OCI-LY3 (cell line): ENCODE data around the gene LYPD6B.

Experiments
- H2AFZ ChIP-seq: fragments of 200-600, 300-600 bp; shearing (Covaris generic); 2 replicates; pipeline ENCODE4 v1.6.0; 2014; ENCODE audit warnings: antibody characterized with exemption, low read depth, low read length
- H3K27ac ChIP-seq: fragments of 200-600, 300-600 bp; sonication (generic); 2 replicates; pipeline ENCODE4 v1.5.1; 2014; ENCODE audit warnings: mild to moderate bottlenecking, low read length, moderate library complexity, mixed read lengths
- H3K27me3 ChIP-seq: fragments of 200-600, 300-600 bp; sonication (generic); 2 replicates; pipeline ENCODE4 v1.6.1; 2014; ENCODE audit warnings: low read depth, low read length, mixed read lengths
- H3K36me3 ChIP-seq: fragments of 200-600, 300-600 bp; sonication (generic); replicated peaks from 2 replicates; pipeline ENCODE3; 2014; ENCODE audit warnings: low read depth, low read length, mixed read lengths
- H3K4me1 ChIP-seq: fragments of 300-600, 200-600 bp; sonication (generic); 2 replicates; pipeline ENCODE4 v1.6.1; 2014; ENCODE audit warnings: low read length, mixed read lengths
- H3K4me2 ChIP-seq: fragments of 200-600, 300-600 bp; sonication (generic); 2 replicates; pipeline ENCODE4 v1.6.1; 2014; ENCODE audit warnings: low read length, mixed read lengths
- H3K4me3 ChIP-seq: fragments of 300-600, 200-600 bp; sonication (generic); 2 replicates; pipeline ENCODE4 v1.5.1; 2014; ENCODE audit warnings: antibody characterized with exemption, mild to moderate bottlenecking, low read length, moderate library complexity
- H3K79me2 ChIP-seq: fragments of 300-600, 200-600 bp; shearing (Covaris generic); 2 replicates; pipeline ENCODE4 v1.6.1; 2014; ENCODE audit warnings: mild to moderate bottlenecking, low read length, mixed read lengths
- H3K9ac ChIP-seq: fragments of 300-600, 200-600 bp; shearing (Covaris generic); 2 replicates; pipeline ENCODE4 v1.6.0; 2014; ENCODE audit warnings: mild to moderate bottlenecking, low read length, moderate library complexity
- H3K9me3 ChIP-seq: fragments of 200-600, 300-600 bp; shearing (Covaris generic); 2 replicates; pipeline ENCODE4 v1.6.1; 2014; ENCODE audit warnings: low read length, mixed read lengths; ENCODE audit not compliant: insufficient read depth
- H4K20me1 ChIP-seq: fragments of 200-600, 300-600 bp; sonication (generic); 2 replicates; pipeline ENCODE4 v1.6.1; 2016; ENCODE audit warnings: low read length, mixed read lengths; ENCODE audit not compliant: insufficient read depth
- CTCF ChIP-seq: fragments of 200-600, 300-600 bp; sonication (generic); IDR thresholded peaks from 2 replicates; pipeline ENCODE4 v1.5.1; 2014; ENCODE audit warnings: antibody characterized with exemption, low read length, low read depth
- EZH2phosphoT487 ChIP-seq: fragments of 200-600 bp; shearing (Covaris generic); IDR thresholded peaks from 2 replicates; pipeline ENCODE4 v1.6.1; 2018; ENCODE audit warnings: antibody characterized with exemption, mixed run types, low read depth

LYPD6B gene

GRCh38 chr2:149259136-149259535 is 220.6 kb downstream of the LYPD6B start:
- Histone ChIP-seq H3K4me3 (no peak overlapping the region), H3K4me1 (peaks cover 7% of the 10 kb centered on the region), H3K79me2 (no peaks in the 10 kb centered on the region), H3K36me3 (no peaks in the 10 kb centered on the region), H3K9ac (no peak overlapping the region), H3K27ac (no peak overlapping the region), H3K4me2 (no peak overlapping the region), H4K20me1 (no peaks in the 10 kb centered on the region), H3K9me3 (no peaks in the 10 kb centered on the region), H3K27me3 (no peaks in the 10 kb centered on the region), H2AFZ (no peak overlapping the region)
- TF ChIP-seq CTCF (no peak), EZH2phosphoT487 (no peak)

GRCh38 chr2:149261692-149262091 is 223.2 kb downstream of the LYPD6B start:
- Histone ChIP-seq H3K36me3 (no peaks in the 10 kb centered on the region), H3K4me2 (no peak overlapping the region), H3K79me2 (no peaks in the 10 kb centered on the region), H3K9me3 (no peaks in the 10 kb centered on the region), H3K27me3 (no peaks in the 10 kb centered on the region), H3K4me3 (no peak overlapping the region), H2AFZ (no peak overlapping the region), H3K4me1 (peaks cover 7% of the 10 kb centered on the region), H3K27ac (no peak overlapping the region), H3K9ac (no peak overlapping the region), H4K20me1 (no peaks in the 10 kb centered on the region)
- no peak for TF ChIP-seq CTCF
- no peak for TF ChIP-seq EZH2phosphoT487
